Naive thymus-derived CD4-positive, alpha-beta T cell (primary cell): Measurements from ENCODE around the gene NNT. TPM values are rescaled to one million over a fixed set of nuclear protein-coding genes. Genes with fewer than 3 reads are reported as not detected.

ENCODE experiments used
- ATAC-seq: fragments of 150-1000 bp; cut with Tn5 transposase; 2 replicates; pipeline ENCODE4 v1.10.0; 2021; ENCODE audit warnings: mild to moderate bottlenecking, moderate library complexity
- CTCF ChIA-PET: fragments of 350-600 bp; sonication (Branson Sonifier 250); formaldehyde crosslinking; loops from one replicate; lab custom pipeline; 2021; ENCODE audit warnings: antibody characterized with exemption; lab: Charles Lee
- POLR2A ChIA-PET: fragments of 350-600 bp; sonication (Branson Sonifier 250); formaldehyde crosslinking; loops from one replicate; lab custom pipeline; 2021; ENCODE audit warnings: antibody characterized with exemption, inconsistent platforms; lab: Charles Lee
- DNase-seq, 9 donors: peaks; one replicate each; pipeline versions ENCODE4 v3.0.0 to v3.0.0-alpha.2; 2020 to 2022; ENCODE audit warnings: mixed read lengths in 1 of 9
- H3K27ac ChIP-seq: one replicate; pipeline ENCODE4 v1.7.0; 2013; ENCODE audit warnings: mild to moderate bottlenecking, low read depth, low read length, moderate library complexity
- H3K27me3 ChIP-seq, 2 donors: one replicate each; pipeline ENCODE4 v1.7.0; 2013; ENCODE audit warnings: low read length in 2 of 2, mild to moderate bottlenecking in 2 of 2, moderate library complexity in 2 of 2; ENCODE audit not compliant: control insufficient read depth in 2 of 2, insufficient read depth in 2 of 2
- H3K36me3 ChIP-seq, 3 experiments: 1 replicate in 2 of 3; 2 replicates in 1 of 3; pipeline ENCODE4 v1.7.0; 2013; ENCODE audit warnings: low read length in 3 of 3, mild to moderate bottlenecking in 3 of 3, moderate library complexity in 1 of 3; ENCODE audit not compliant: insufficient read depth in 3 of 3, control insufficient read depth in 2 of 3
- H3K4me1 ChIP-seq, 2 donors: one replicate each; pipeline ENCODE4 v1.7.0; 2013; ENCODE audit warnings: low read length in 2 of 2, mild to moderate bottlenecking in 2 of 2, moderate library complexity in 1 of 2; ENCODE audit not compliant: control insufficient read depth in 2 of 2, insufficient read depth in 2 of 2
- H3K4me3 ChIP-seq: 2 replicates; pipeline ENCODE4 v1.7.0; 2013; ENCODE audit warnings: mild to moderate bottlenecking, low read length
- H3K9me3 ChIP-seq, 3 experiments: 1 replicate in 2 of 3; 2 replicates in 1 of 3; pipeline ENCODE4 v1.7.0; 2013; ENCODE audit warnings: low read length in 3 of 3; ENCODE audit not compliant: control insufficient read depth in 2 of 3
- H3K27ac Mint-ChIP-seq, 9 donors: one replicate each; pipeline ENCODE4 v1.8.0; 2020 to 2022; ENCODE audit warnings: mixed read lengths in 9 of 9, mild to moderate bottlenecking in 8 of 9, moderate library complexity in 5 of 9, inconsistent platforms in 2 of 9
- H3K27me3 Mint-ChIP-seq, 5 donors: one replicate each; pipeline ENCODE4 v1.8.0; 2021 to 2022; ENCODE audit warnings: mixed read lengths in 5 of 5, mild to moderate bottlenecking in 1 of 5
- H3K36me3 Mint-ChIP-seq, 5 donors: one replicate each; pipeline ENCODE4 v1.8.0; 2020 to 2022; ENCODE audit warnings: mixed read lengths in 5 of 5, mild to moderate bottlenecking in 3 of 5, inconsistent platforms in 1 of 5
- H3K4me1 Mint-ChIP-seq, 7 donors: one replicate each; pipeline ENCODE4 v1.8.0; 2020 to 2022; ENCODE audit warnings: mixed read lengths in 7 of 7, mild to moderate bottlenecking in 3 of 7, inconsistent platforms in 1 of 7
- H3K4me3 Mint-ChIP-seq, 10 donors: one replicate each; pipeline ENCODE4 v1.8.0; 2020 to 2022; ENCODE audit warnings: mild to moderate bottlenecking in 10 of 10, mixed read lengths in 10 of 10, moderate library complexity in 6 of 10, inconsistent platforms in 2 of 10
- H3K9me3 Mint-ChIP-seq, 11 donors: one replicate each; pipeline ENCODE4 v1.8.0; 2020 to 2022; ENCODE audit warnings: mixed read lengths in 11 of 11, mild to moderate bottlenecking in 4 of 11, inconsistent platforms in 1 of 11, moderate library complexity in 1 of 11
- intact Hi-C, 2 donors: fragments of 100-400 bp; cut with micrococcal nuclease; formaldehyde crosslinking; loops; one replicate each; pipeline ENCODE4 v1.15.1; 2023
- polyA plus RNA-seq, 2 donors: library from polyadenylated mRNA; unstranded; fragments of 300-500 nt; fragmentation: Illumina TruSeq; gene quantifications; one replicate each; pipeline ENCODE4 v1.2.3, GENCODE V29; 2021
- total RNA-seq, 6 experiments: library from RNA in 5 of 6; stranded (reverse) in 5 of 6; gene quantifications; 1 replicate in 5 of 6; 2 replicates in 1 of 6; pipeline ENCODE4 v1.2.3 and lab custom pipeline; 2021 to 2026

Gene NNT
- total and polyA plus RNA-seq, 7 experiments from 2014 or later = 42.5 to 73.5 (median 48.8) TPM

DNA sequence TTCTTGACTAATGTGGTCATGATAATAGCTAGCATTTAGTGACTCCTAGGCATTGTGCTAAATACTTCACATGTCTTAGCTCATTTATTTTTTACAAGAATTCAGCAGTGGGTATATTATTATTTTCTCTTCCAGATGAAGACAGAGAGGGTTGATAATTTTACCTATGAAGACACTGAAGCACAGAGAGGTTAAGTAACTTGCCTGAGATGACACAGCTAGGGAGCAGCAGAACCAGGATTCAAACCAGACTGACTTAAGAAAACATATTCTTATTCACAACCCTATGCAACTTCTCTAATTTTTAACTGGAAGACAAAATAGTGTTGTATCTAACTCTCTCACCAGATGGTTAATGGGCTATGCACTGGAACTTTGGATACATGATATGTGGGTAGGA is 44.8 kb downstream of the NNT start:
- Histone ChIP-seq H3K9me3 (no peaks in the 10 kb centered on the region), H3K36me3 (peaks cover 6 to 61% (median 10%) of the 10 kb centered on the region in 3 experiments), H3K4me1 (no peaks in the 10 kb centered on the region), H3K27me3 (no peaks in the 10 kb centered on the region), H3K4me3 (no peak overlapping the region), H3K27ac (no peak overlapping the region)
- H3K36me3 Mint-ChIP-seq = peaks cover 8 to 60% (median 34%) of the 10 kb centered on the region in 5 donors
- intact Hi-C loops = no loop called here
- ATAC-seq = no peak
- H3K27ac Mint-ChIP-seq = no peak overlapping the region
- no peaks in the 10 kb centered on the region for H3K9me3 Mint-ChIP-seq
- ChIA-PET POLR2A (no interaction called here), CTCF (no interaction called here)
- H3K4me3 Mint-ChIP-seq = no peak overlapping the region
- no peaks in the 10 kb centered on the region for H3K27me3 Mint-ChIP-seq
- no peak for DNase-seq
- peaks cover 0 to 5% (median 0%) of the 10 kb centered on the region in 7 donors for H3K4me1 Mint-ChIP-seq

DNA sequence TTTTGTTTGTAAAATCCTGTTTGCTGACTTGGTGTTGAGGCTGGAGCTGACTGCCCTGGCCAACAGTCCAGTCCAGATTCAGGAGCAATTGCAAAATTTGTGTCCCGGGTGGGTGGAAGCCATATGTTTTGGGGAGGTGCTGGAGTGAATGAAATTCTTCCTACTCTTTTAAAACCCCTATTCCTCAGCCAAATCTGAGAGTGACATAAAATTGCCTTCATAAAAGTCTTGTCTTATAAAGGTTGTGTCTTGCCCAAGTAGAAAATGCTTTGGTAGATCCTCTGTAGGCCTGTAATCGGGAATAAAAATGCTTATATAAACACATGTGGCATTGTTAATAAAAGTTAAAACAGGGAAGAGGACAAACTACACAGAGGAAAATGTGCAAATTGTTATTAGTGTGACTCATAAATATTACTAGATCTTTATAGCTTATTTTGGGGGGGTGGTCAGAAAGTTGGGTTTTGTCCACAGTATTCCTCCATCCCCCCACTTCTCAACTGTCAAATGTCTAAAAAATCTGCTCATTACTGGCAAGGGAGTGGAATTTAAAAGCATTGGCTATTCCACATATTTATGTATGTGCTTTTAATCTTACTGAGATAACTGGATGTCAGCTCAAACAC is 45.6 kb downstream of the NNT start:
- Mint-ChIP-seq H3K4me3 (no peak overlapping the region), H3K27ac (peak overlapping the region in 1 of 9 donors; percentile 33), H3K36me3 (peaks cover 8 to 66% (median 38%) of the 10 kb centered on the region in 5 donors), H3K27me3 (no peaks in the 10 kb centered on the region), H3K9me3 (no peaks in the 10 kb centered on the region), H3K4me1 (no peaks in the 10 kb centered on the region)
- no peaks in the 10 kb centered on the region for H3K27me3 ChIP-seq
- H3K4me1 ChIP-seq = no peaks in the 10 kb centered on the region
- CTCF ChIA-PET = no interaction called here
- POLR2A ChIA-PET = no interaction called here
- H3K4me3 ChIP-seq = no peak overlapping the region
- ATAC-seq = no peak
- peaks cover 10 to 70% (median 12%) of the 10 kb centered on the region in 3 experiments for H3K36me3 ChIP-seq
- intact Hi-C loops = no loop called here
- no peak for DNase-seq
- H3K9me3 ChIP-seq = no peaks in the 10 kb centered on the region
- no peak overlapping the region for H3K27ac ChIP-seq

DNA sequence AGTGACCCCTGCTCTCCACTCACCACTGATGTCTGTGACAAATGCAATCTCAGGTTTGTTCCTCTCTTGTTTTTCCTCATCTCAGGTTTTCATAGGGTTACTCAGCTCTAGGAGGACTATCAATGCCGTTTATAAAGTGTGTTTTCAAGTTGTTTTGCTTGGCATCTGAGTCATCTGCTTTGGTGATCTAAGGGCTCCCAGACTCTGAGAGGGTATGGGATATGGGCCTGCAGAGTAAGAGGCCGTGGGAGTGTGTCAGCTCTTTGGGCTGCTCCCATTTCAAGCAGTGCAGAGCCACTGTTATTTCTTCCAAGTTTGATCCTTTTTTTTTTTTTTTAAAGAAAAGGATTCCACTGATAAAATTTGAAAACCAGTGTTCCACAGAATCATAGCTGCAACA is 46.3 kb downstream of the NNT start:
- no peaks in the 10 kb centered on the region for H3K9me3 Mint-ChIP-seq
- H3K27me3 Mint-ChIP-seq = no peaks in the 10 kb centered on the region
- no peaks in the 10 kb centered on the region for H3K27me3 ChIP-seq
- intact Hi-C loops = no loop called here
- POLR2A ChIA-PET = no interaction called here
- no peak overlapping the region for H3K27ac Mint-ChIP-seq
- H3K4me3 ChIP-seq = no peak overlapping the region
- H3K4me1 ChIP-seq = no peaks in the 10 kb centered on the region
- H3K4me3 Mint-ChIP-seq = no peak overlapping the region
- H3K36me3 Mint-ChIP-seq = peaks cover 8 to 63% (median 38%) of the 10 kb centered on the region in 5 donors
- H3K27ac ChIP-seq = no peak overlapping the region
- no peaks in the 10 kb centered on the region for H3K4me1 Mint-ChIP-seq
- peaks cover 10 to 68% (median 13%) of the 10 kb centered on the region in 3 experiments for H3K36me3 ChIP-seq
- CTCF ChIA-PET = no interaction called here
- ATAC-seq (no peak), DNase-seq (no peak)
- H3K9me3 ChIP-seq = no peaks in the 10 kb centered on the region

DNA sequence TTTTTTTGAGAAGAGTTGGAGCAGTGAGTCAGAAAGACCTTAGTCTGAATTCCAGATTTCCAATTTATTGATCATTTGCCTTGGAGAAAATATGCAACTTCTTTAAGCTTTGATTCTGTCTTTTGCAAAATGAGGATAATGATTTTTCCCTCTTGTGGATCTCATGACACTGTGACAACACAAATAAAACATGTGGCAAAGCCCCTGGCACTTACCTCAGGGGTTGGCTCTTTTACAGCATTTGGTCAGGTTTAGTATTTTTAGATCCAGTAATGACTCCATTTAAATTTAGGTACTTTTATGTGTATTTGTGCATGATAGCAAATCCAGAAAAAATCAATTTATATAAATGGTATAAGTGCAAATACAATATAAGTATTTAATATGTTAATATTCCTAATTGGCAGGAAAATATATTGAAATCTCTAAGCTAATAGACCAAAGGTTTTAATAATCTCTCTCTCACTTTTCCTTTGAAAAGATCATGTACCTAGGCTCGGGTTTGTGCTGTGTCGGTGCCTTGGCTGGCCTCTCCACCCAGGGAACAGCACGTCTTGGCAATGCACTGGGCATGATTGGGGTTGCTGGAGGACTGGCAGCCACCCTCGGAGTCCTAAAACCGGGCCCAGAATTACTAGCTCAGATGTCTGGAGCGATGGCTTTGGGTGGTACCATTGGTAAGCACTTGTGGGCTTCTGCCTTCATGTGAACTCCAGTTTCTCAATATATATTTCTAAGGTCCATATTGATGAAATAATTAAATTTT is 49.7 kb downstream of the NNT start:
- ATAC-seq (no peak), DNase-seq (no peak)
- H3K36me3 ChIP-seq = peaks cover 13 to 78% (median 19%) of the 10 kb centered on the region in 3 experiments
- H3K4me3 ChIP-seq = no peak overlapping the region
- Mint-ChIP-seq H3K27me3 (no peaks in the 10 kb centered on the region), H3K36me3 (peaks cover 17 to 83% (median 60%) of the 10 kb centered on the region in 5 donors), H3K4me3 (no peak overlapping the region), H3K9me3 (peaks cover 0 to 4% (median 0%) of the 10 kb centered on the region in 11 donors), H3K4me1 (no peaks in the 10 kb centered on the region), H3K27ac (no peak overlapping the region)
- H3K27ac ChIP-seq = no peak overlapping the region
- ChIA-PET CTCF (interaction anchor here (1.8 kb wide), 1 partner anchor 21 kb away, joined by 4 read pairs; no protein-coding TSS in a partner anchor), POLR2A (interaction anchor here (0.7 kb wide), 1 partner anchor 114 kb away, joined by 4 read pairs; no protein-coding TSS in a partner anchor)
- H3K27me3 ChIP-seq = no peaks in the 10 kb centered on the region
- intact Hi-C loops = no loop called here
- H3K9me3 ChIP-seq = no peaks in the 10 kb centered on the region
- no peaks in the 10 kb centered on the region for H3K4me1 ChIP-seq

DNA sequence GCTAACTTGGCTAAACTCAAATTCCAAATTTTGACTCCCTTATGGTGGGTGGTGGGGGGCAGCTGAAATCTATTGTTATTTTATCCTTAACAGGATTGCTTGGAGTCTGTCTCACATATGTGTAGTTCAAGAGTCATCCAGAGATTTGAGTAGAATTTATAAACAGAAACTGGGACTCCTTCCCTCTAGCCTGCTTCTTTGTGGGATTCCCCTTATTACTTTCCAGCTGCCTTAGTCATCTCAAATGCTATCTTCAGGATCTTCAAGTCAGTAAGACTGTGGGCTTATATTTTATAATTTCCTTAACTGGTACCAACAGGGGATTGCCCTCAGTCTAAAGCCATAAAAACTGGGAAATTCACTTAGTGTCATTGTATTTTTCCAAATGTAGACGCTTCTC is 55.5 kb downstream of the NNT start:
- intact Hi-C loops = no loop called here
- no peak overlapping the region for H3K27ac ChIP-seq
- peaks cover 0 to 19% (median 5%) of the 10 kb centered on the region in 11 donors for H3K9me3 Mint-ChIP-seq
- no peaks in the 10 kb centered on the region for H3K27me3 Mint-ChIP-seq
- H3K4me1 ChIP-seq = no peaks in the 10 kb centered on the region
- H3K27ac Mint-ChIP-seq = no peak overlapping the region
- H3K4me3 Mint-ChIP-seq = no peak overlapping the region
- H3K36me3 ChIP-seq = peaks cover 9 to 59% (median 22%) of the 10 kb centered on the region in 3 experiments
- ATAC-seq = no peak
- peaks cover 13 to 84% (median 72%) of the 10 kb centered on the region in 5 donors for H3K36me3 Mint-ChIP-seq
- H3K4me3 ChIP-seq = no peak overlapping the region
- peaks cover 0 to 4% (median 0%) of the 10 kb centered on the region in 7 donors for H3K4me1 Mint-ChIP-seq
- ChIA-PET POLR2A (no interaction called here), CTCF (no interaction called here)
- no peaks in the 10 kb centered on the region for H3K27me3 ChIP-seq
- peaks cover 0 to 7% (median 0%) of the 10 kb centered on the region in 3 experiments for H3K9me3 ChIP-seq
- no peak for DNase-seq

DNA sequence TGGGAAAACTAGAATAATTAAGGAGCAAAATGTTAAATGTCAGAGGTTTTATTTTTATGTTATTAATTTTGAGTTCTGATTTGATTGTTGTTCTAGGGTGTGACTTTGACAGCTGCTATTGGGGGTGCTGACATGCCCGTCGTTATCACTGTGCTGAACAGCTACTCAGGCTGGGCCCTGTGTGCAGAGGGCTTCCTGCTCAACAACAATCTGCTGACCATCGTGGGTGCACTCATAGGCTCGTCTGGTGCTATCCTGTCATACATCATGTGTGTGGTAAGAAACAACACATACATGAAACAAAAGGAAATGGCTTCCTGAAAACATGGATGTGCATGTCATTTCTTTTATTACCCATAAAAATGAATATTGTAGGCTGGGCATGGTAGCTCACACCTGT is 56.1 kb downstream of the NNT start:
- H3K27me3 Mint-ChIP-seq = no peaks in the 10 kb centered on the region
- intact Hi-C loops = no loop called here
- H3K36me3 Mint-ChIP-seq = peaks cover 13 to 87% (median 76%) of the 10 kb centered on the region in 5 donors
- Histone ChIP-seq H3K27ac (no peak overlapping the region), H3K27me3 (no peaks in the 10 kb centered on the region), H3K9me3 (peaks cover 0 to 7% (median 0%) of the 10 kb centered on the region in 3 experiments), H3K36me3 (peaks cover 7 to 62% (median 22%) of the 10 kb centered on the region in 3 experiments), H3K4me3 (no peak overlapping the region), H3K4me1 (no peaks in the 10 kb centered on the region)
- H3K27ac Mint-ChIP-seq = no peak overlapping the region
- peaks cover 0 to 4% (median 0%) of the 10 kb centered on the region in 7 donors for H3K4me1 Mint-ChIP-seq
- ATAC-seq = no peak
- ChIA-PET POLR2A (no interaction called here), CTCF (interaction anchor here (0.9 kb wide), 1 partner anchor 56 kb away, joined by 4 read pairs; the partner anchor contains the start of gene NNT)
- H3K4me3 Mint-ChIP-seq = no peak overlapping the region
- H3K9me3 Mint-ChIP-seq = peaks cover 0 to 19% (median 5%) of the 10 kb centered on the region in 11 donors
- DNase-seq = no peak
